Measurements from ENCODE around the gene TRIP10.
"Not testable (repeated sequence)": the region's sequence is repeated elsewhere in the genome, so short reads cannot be mapped to it uniquely, and the experiment has no call there.

The TRIP10 gene

DNA sequence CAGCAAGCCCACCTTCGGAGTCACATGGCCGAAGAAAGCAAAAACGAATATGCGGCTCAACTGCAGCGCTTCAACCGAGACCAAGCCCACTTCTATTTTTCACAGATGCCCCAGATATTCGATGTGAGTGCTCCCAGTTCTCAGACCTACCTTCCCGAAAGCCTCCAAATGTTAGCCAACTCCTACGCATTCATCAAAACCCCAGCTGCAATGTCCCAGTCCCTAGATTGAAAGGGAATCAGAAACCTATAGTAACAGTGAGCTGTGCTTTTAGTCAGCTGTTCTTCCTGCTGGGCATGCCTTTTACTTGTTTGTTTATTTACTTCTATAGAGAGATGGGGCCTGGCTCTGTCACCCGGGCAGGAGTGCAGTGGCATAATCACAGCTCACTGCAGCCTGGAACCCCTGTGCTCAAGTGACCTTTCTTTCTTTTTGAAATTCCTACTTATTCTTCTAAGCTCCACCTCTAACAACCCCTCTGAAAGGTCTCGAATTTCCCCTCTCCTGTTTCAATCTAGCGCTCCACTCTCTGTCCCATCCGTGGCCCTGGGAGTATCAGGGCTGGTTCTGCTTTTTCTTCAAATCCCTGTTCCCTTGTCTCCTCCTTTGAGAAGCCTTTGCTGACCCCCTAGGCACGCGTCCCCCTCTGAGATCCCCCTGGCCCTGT is 4.4 kb downstream of the TRIP10 start:
- DNase-seq (ENCODE audit: low spot score), result no peak

DNA sequence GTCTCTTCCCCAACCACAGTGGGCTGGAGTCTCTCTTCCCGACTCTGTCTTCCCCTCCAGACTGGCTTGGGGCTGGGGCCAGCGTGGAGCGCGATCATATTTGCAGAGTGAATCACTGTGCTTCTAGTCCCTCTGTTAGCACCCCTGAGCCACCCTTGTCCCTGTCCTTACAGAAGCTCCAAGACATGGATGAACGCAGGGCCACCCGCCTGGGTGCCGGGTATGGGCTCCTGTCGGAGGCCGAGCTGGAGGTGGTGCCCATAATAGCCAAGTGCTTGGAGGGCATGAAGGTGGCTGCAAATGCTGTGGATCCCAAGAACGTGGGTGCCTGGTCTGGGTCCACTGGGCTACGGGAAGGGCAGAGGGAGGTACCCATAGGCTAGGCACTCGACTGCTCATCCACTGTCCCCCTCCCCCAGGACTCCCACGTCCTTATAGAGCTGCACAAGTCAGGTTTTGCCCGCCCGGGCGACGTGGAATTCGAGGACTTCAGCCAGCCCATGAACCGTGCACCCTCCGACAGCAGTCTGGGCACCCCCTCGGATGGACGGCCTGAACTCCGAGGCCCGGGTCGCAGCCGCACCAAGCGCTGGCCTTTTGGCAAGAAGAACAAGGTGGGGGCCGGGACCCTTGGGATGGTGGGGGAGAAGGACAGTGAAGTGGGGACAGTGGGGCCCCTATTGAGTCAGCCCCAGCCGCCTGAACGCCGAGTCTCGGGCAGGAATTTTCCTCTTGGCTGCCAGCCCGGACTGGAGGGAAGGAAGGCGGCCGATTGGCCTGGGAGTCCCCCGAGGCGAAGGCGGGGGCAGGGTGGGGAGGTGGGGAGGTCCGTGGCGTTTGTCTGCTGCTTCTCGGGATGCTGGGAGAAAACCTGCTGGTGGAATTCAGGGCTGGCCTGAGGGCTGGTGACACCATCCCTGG is 5.2 kb downstream of the TRIP10 start:
- peak; percentile 94 for DNase-seq (ENCODE audit: low spot score)

DNA sequence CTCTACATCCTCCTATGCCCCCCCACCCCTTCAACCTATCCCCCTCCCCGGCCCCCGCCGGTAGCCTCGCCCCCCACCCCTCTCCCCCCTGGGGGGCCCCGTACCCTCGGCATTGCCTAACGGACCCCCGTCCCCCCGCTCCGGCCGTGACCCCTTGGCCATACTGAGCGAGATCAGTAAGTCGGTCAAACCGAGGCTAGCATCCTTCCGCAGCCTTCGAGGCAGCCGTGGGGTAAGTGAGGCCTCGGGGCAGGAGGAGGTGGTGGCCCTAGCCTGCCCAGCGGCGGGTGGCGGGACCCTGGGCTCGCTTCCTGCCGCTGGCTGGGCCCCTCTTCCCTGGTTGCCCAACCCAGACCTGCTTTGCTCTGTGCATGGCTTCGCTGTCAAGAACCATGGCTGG is 6.5 kb downstream of the TRIP10 start:
- no peak for DNase-seq (ENCODE audit: low spot score)

DNA sequence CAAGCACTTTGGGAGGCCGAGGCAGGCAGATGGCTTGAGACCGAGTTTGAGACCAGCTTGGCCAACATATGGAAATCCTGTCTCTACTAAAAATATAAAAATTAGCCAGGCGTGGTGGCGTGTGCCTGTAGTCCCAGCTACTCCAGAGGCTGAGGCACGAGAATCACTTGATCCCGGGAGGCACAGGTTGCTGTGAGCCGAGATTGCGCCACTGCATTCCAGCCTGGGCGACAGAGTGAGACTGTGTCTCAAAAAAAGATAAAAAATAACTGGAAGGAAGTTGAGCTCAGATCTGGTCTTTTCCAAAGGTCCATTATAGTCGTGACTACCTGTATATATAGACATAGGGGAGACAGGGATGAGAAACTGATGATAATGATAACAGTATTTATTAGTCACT is 9.1 kb downstream of the TRIP10 start:
- not testable (repeated sequence) for DNase-seq (ENCODE audit: low spot score)

DNA sequence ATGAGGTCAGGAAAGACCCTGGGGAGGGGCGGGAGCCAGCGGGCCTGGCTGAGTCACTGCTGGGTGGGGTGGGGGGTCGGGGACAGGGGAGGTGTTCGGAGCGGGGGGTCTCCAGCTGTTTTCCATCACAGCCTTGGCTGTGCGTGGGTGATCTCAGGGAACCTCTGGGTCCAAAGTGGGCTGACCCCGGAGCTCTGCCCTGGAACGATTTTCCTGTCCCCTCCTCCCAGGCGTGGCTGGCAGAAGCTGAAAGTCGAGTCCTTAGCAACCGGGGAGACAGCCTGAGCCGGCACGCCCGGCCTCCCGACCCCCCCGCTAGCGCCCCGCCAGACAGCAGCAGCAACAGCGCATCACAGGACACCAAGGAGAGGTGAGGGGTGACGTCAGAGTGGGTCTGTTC is 10.6 kb downstream of the TRIP10 start:
- DNase-seq (ENCODE audit: low spot score), result no peak

DNA sequence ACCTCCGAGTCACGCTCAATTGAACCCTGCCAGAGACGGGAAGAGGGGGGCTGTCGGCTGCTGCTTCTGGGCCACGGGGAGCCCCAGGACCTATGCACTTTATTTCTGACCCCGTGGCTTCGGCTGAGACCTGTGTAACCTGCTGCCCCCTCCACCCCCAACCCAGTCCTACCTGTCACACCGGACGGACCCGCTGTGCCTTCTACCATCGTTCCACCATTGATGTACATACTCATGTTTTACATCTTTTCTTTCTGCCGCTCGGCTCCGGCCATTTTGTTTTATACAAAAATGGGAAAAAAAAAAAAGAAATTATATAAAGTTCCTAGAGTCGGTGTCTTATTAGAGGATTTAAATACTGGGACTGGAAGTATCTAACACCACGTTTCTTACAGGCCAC is 11.7 kb downstream of the TRIP10 start:
- DNase-seq (ENCODE audit: low spot score), result no peak

DNA sequence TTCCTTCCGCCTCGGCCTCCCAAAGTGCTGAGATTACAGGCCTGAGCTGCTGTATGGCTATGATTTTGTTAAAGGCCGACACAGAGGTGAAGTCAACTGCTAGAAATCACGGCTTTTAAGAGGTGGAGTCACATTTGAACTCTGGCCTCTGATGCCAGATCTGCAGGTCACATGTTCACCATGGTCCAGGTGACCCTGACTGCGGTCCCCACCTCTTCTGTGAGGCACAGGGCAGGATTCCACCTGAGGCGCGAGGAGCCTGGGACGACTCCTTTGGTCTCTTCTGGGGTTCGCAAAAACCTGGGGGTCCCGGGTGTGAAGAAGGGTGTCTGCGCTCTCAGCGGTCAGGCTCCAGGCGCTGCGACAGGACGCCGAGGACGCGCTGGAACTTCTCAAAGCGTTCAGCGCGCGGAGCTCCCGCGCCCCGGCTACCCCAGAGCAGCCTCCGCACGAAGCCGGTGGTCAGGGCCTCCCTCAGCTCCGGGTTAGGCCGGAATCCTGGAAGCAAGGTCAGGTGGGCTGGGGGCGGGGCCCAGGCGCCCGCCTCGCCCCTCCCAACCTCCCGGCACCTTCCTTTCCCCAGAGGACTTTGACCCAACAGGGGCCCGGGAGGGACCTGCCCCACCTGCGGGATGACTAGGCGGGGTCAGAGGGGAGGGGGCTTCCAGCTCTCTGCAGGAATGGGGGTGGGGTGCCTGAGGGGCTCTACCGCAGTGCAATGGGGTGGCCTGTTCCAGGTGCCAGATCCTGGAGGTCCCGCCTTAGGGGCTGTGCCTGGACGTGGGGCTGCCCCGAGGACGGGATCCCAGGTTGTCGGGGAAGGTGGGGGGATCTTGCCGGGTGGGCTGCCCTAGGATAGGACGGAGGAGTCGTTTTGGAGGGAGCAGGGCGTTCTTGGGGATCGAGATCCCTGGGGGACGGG is 13.0 kb downstream of the TRIP10 start:
- no peak for DNase-seq (ENCODE audit: low spot score)

DNA sequence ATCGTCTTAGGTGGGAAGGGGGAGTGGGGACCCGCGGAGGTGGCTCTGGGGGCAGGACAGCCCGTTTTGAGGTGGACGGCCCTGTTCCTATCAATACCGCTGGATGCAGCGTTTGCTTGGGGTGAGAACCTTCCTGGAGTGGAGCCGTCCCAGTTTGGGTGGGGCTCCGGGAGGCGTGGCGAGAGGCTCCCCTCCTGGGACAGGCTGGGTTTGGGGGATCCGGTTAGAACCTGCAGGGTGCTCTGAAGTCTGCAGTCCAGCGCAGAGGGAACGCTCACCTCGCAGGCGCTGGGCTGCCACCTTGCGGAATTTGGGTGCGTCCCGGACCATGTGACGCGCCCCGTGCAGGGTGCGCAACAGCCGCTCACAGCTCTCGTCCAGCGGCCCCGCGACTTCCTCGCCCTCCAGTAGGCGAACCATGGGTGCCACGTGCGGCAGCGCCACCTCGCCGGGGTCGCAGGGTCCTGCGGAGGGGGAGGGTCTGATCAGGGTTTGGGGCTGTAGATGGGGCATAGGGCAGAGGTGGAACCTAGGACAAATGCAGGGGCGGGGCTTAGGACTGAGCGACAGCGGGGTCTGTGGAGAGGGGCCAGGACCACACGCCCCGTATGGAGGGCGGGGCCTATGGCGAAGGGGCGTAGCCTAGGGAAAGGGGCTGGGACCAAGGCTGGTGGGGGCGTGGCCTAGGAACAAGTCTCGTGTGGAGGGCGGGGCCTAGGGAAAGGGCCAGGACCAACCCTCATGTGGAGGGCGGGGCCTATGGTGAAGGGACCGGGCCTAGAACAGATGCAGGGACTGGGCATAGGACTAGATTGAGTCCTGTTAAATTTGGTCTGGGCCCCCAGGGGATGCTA is 13.9 kb downstream of the TRIP10 start:
- peak; percentile 92 for DNase-seq (ENCODE audit: low spot score)

DNA sequence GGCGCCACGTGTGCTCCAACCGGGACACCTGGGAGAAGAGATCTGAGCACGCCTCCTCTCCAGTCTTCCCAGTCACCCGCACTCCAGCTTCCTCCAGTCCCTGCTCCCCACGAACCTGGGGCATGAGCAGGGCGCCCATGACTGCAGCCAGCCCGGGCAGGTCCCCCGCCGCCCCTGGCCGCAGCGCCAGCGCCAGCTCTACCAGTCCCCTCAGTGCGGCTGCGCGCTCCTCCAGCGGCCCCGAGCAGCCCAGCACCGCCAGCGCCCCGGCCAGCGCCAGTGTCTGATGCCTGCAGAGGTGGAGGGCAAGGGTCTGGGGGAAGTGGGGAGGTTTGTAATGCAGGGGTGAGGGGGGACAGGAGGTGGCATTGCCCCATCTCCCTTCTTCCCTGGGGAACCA is 14.7 kb downstream of the TRIP10 start:
- DNase-seq (ENCODE audit: low spot score), result no peak

DNA sequence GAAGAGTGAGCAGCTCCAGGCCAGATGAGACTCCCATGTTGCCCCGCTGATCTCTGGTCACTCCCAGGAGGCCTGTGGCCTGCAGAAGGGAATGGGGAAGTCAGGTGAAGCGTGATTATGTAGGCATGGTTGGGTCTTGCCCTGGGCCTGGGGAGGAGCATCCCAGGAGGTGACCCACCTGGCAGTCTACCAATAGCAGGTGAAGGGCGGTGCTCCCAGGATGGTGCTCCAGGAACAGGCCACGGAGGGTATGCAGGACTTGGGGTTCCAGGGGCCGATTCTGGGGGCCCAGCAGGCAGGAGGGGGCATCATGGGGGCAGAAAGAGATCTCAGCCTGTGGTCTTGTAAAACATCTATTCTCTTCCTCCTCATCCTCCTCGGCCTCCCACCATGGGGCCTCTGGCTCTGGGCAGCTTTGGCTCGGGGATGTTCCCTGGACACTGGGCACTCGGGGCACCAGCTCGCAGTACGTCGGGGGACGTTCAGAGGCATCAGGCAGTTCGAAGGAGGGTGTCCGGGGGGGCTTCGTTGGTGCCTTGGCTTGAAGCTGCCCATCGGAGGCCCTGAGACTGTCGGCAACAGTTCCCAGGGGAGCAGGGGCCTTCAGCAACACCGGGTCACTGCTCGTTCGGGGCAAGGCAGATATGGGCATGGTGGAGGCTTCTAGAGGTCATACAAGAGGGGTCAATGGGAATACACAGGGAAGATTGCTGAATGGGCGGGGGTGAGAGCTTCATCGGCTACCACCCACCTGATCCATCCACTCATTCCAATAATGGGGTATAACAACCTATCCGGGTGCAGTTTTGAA is 15.4 kb downstream of the TRIP10 start:
- no peak for DNase-seq (ENCODE audit: low spot score)

DNA sequence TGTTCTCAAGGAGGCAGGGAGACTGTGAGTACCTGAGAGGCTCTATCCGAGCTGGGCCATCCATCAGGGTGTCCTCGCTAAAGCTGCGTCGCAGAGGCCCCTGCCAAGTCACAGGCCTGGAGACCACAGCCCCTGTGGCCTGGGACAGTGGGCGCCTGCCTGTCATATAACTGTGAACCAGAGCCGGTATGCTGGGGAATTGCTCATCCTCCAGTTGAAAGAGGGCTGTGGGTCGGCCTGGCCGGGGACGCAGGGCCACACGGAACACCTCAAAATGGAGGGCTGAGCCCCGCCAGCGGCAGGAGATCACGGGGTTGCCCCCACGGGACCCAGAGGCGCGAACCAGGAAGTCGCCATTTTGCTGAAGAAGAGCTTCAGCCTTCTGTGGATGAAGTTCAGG is 21.1 kb downstream of the TRIP10 start:
- DNase-seq (ENCODE audit: low spot score), result no peak

DNA sequence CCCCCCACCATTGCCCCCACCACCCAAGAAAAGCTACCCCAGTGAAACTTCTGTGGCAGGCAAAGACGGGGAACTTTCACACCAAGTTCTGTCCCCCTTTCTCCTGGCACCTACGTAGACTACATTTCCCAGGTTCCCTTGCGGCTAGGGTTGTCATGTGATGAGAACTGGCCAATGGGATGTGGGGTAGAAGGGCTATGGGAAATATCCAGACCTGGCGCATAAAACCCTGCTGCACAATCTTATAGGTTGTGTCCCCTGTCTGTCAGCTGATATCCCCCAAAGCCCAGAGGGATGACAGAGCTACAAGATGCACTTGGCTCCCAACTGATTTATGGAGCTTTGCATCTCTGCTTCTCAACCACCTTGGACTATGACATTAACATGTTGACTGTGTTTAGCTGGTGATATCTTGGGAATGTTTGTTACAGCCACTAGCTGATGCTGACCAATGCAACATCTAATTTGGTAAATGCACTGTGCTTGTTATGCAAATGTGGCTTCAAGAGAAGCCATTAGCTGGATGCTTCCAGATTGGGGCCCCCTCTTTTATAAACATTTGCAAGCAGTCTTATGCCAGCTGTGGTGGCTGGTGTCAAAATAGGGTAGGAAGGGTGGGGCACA is 21.7 kb downstream of the TRIP10 start:
- DNase-seq (ENCODE audit: low spot score), result no peak

DNA sequence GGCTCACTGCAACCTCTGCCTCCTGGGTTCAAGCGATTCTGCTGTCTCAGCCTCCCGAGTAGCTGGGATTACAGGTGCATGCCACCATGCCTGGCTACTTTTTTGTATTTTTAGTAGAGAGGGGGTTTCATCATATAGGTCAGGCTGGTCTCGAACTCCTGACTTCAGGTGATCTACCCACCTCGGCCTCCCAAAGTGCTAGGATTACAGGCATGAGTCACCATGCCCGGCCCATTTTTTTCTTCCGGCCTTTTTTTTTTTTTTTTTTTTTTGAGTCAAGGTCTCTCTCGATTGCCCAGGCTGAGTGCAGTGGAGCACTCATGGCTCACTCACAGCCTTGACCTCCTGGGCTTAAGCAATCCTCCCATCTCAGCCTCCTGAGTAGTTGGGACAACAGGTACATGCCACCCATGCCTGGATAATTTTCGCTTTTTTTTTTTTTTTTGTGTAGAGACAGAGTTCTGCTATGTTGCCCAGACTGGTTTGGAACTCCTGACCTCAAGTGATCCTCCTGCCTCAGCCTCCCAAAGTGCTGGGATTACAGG is 22.8 kb downstream of the TRIP10 start:
- not testable (repeated sequence) for DNase-seq (ENCODE audit: low spot score)

DNA sequence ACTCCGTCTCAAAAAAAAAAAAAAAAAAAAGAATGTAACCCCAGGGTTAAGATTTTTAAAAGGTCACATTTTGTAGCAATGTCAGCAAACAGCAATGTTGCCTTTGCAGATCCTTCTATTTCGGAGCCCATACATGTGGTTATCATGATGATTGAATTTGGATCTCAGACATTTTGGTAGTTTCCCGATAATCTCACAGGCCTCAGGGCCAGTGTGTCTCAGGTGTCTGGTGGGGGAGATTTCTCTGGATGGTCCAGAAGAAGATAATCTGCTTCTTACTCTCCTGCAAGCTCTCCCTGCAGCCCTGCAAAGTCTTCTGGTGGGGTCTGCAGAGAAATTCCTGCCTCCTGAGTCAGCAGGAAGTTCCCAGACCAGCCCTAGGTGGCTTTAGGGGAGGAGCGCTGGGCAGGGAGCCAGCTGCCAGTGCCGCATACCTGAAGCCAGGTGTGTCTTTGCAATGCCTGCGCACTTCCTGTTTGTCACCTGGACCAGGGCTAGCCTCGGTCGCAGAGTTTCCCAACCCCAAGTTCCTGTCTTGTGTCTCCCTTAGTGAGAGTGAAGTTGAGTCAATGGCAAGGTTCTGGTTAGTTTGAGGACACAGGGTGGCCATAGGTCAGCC is 26.4 kb downstream of the TRIP10 start:
- no peak for DNase-seq (ENCODE audit: low spot score)

DNA sequence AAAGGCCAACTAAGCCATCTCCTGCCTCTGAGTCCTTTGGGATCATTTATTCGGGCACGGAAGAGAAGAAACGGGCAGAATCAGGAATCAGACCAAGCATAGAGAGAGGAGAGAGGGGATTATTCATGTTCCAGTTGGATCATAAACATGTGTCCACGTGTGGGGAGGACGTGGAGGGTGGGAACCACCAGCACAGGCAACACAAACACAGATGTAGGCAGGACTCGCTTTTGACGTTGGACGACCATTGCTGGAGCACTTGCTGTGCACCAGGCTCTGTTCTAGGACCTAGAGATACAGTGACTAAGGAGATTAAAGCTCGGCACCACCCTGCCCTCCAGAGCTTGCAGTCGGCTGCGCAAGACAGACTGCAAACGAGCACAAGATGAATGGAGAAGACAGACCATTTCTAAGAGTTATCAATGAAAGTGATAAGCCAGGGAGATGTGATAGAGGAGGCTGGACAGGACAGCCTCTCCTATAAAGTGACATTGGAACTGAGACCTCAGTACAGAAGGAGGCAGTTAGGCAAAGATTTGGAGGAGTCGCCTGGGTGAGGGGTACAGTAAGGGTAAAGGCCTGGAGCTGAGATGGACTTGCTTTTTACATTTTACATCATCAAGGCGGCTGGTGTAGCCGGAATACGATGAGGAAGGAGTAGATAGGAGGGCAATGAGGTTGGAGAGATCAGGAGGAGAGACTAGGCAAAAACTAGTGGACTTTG is 27.0 kb downstream of the TRIP10 start:
- DNase-seq (ENCODE audit: low spot score), result no peak

DNA sequence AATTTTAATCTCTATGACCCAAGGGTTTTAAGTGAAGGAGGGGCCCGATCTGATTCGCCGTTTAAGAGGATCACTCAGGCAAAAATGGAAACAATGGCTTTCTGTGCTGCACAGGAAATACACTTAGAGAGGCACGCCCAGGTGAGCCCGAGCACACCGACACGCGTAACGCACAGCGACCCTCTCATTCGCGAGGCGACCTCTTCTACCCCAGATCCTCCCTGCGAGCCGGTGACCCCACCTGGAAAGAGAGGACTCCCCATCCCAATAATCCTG is 27.5 kb downstream of the TRIP10 start:
- no peak for DNase-seq (ENCODE audit: low spot score)

DNA sequence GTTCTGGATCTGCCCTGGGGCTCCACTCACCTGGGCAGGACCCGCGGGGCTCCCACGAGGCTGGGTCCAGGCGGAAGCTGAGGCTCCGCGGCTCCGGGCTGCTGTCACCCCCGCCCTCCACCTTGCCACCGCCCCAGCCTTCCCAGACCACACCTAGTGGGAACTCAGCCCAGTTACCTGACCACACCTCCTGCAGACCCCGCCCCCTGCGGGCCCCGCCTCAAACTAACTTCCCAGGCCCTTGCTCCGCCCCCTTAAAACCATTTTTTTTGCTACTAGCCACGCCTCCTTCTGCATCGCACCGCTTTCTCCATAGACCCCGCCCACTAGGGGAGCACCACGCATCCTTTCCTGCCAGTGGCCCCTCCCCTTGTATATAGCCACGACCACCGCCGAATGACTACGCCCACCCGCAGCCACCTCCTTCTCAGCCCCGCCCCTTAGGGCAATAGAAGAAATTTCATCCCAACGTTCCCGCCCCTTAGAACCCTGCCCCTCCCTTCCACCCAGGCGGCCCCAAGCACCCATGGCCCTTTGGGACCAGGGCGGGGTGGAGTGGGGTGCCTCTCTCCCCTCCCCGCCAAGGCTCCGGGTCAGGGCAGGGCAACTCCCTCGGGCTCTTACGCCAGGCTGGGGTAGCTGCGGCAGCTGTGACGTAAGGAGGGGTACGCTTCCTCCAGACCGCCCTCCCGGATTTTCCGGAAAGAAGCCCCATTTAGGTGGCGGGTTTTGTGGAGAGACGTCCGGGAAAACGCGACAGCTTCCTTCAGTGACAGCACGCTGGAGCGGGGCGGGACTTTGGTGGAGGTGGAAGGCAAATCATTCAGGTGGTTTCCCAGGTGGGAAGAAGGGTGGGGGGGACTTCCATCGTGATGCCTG is 28.1 kb downstream of the TRIP10 start, which contains the start of gene SH2D3A:
Gene SH2D3A (minus strand): TSS at position 79 of the 879 bp plus-strand sequence. CDS start 3,687 bp downstream, outside the sequence.
- DNase-seq (ENCODE audit: low spot score), result peak; percentile 45

Measured in AG20443 (cell line).